Measurements from ENCODE around the gene TCTN2.

DNA sequence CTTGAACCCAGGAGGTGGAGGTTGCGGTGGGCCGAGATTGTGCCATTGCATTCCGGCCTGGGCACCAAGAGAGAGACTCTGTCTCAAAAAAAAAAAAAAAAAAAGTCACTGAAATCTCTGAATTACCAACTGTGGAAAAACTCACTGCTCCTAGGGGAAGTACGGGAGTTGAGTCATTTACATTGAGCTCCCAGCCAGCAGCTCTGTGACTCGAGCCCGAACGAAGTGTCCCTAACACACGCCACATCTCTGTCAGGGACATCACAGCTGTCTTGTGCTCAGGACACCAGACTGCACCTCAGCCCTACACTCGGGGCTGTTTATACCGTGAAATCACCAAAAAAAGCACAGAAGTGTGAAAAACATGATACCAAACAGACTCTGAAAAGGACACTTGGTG, 62.3 kb downstream of the TCTN2 start:
- TF ChIP-seq, protein P1, sequence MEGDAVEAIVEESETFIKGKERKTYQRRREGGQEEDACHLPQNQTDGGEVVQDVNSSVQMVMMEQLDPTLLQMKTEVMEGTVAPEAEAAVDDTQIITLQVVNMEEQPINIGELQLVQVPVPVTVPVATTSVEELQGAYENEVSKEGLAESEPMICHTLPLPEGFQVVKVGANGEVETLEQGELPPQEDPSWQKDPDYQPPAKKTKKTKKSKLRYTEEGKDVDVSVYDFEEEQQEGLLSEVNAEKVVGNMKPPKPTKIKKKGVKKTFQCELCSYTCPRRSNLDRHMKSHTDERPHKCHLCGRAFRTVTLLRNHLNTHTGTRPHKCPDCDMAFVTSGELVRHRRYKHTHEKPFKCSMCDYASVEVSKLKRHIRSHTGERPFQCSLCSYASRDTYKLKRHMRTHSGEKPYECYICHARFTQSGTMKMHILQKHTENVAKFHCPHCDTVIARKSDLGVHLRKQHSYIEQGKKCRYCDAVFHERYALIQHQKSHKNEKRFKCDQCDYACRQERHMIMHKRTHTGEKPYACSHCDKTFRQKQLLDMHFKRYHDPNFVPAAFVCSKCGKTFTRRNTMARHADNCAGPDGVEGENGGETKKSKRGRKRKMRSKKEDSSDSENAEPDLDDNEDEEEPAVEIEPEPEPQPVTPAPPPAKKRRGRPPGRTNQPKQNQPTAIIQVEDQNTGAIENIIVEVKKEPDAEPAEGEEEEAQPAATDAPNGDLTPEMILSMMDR (IDR thresholded peaks at IDR 0.05; ENCODE audit: insufficient read depth, low read length): no peak
- no peak for TF ChIP-seq SPI1 (IDR thresholded peaks at IDR 0.05; ENCODE audit: borderline replicate concordance, low read depth)

Data from HL-60 (cell line).